ENCODE data around the gene ZNF451. TPM values are rescaled to one million over a fixed set of nuclear protein-coding genes. Genes with fewer than 3 reads are reported as not detected.

Gene ZNF451
- total RNA-seq, 1 donor from 2014 or later, result 73.3 TPM

GRCh38 chr6:57207872-57208271 is 117.9 kb downstream of the ZNF451 start:
- no peak for DNase-seq (ENCODE audit: low read depth)

- DNase-seq (ENCODE audit: low read depth), result no peak
Measured at GRCh38 chr6:57209030-57209429, 119.0 kb downstream of the ZNF451 start.

- no peak for DNase-seq (ENCODE audit: low read depth)
Measured at GRCh38 chr6:57210060-57210459, 120.1 kb downstream of the ZNF451 start.

GRCh38 chr6:57215260-57215659 is 125.3 kb downstream of the ZNF451 start:
- DNase-seq (ENCODE audit: low read depth), result no peak

GRCh38 chr6:57216235-57217101 is 126.5 kb downstream of the ZNF451 start:
- DNase-seq (ENCODE audit: low read depth), result no peak

GRCh38 chr6:57217270-57217669 is 127.3 kb downstream of the ZNF451 start:
- no peak for DNase-seq (ENCODE audit: low read depth)

Other genes starting within 250 kb of the ZNF451 start
- 2.1 and 7.4 TPM in 2 replicates for gene BEND6, start 135.1 kb upstream of the ZNF451 start, total RNA-seq
- gene KIAA1586, start 43.5 kb upstream of the ZNF451 start, total RNA-seq, result 12.2 and 15.0 TPM in 2 replicates
- gene BAG2, start 82.1 kb downstream of the ZNF451 start, total RNA-seq, result 9.2 and 14.6 TPM in 2 replicates
- gene RAB23, start 132.1 kb downstream of the ZNF451 start, total RNA-seq, result 19.6 and 24.5 TPM in 2 replicates
- gene PRIM2, start 227.4 kb downstream of the ZNF451 start, total RNA-seq, result 13.9 and 29.3 TPM in 2 replicates